ENCODE measurements around the gene TSKU.
"Not testable (repeated sequence)": the region's sequence is repeated elsewhere in the genome, so short reads cannot be mapped to it uniquely, and the experiment has no call there.

DNA sequence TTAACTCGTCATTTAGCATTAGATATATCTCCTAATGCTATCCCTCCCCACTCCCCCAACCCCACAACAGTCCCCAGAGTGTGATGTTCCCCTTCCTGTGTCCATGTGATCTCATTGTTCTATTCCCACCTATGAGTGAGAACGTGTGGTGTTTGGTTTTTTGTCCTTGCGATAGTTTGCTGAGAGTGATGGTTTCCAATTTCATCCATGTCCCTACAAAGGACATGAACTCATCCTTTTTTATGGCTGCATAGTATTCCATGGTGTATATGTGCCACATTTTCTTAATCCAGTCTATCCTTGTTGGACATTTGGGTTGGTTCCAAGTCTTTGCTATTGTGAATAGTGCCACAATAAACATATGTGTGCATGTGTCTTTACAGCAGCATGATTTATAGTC, 43.4 kb downstream of the TSKU start:
- not testable (repeated sequence) for TF ChIP-seq EZH2 (IDR thresholded peaks at IDR 0.05; ENCODE audit: insufficient read depth, poor library complexity, severe bottlenecking); EZH2phosphoT487 (IDR thresholded peaks at IDR 0.05; ENCODE audit: insufficient read depth, low read depth)
